SIG-M5 treated with dmso at 0.1 percent for 504 hours (cell line): ENCODE data around the gene REG3A.

Source experiments
- DNase-seq: peaks from one replicate; lab custom pipeline; 2025; ENCODE audit not compliant: unreplicated experiment; lab: John Stamatoyannopoulos, UW

The REG3A gene

GRCh38 chr2:79159653-79160052, at the start of gene REG3A:
TSS of gene REG3A (minus strand) at chr2:79159753. CDS start at chr2:79159405, 348 bp downstream.
- no peak for DNase-seq

GRCh38 chr2:79200762-79201161, 41.2 kb upstream of the REG3A start:
- DNase-seq: no peak

GRCh38 chr2:79191816-79192215, 32.3 kb upstream of the REG3A start:
- no peak for DNase-seq

GRCh38 chr2:79191081-79191480, 31.5 kb upstream of the REG3A start:
- DNase-seq: no peak

- no peak for DNase-seq
Measured at GRCh38 chr2:79189465-79189864, 29.9 kb upstream of the REG3A start.

GRCh38 chr2:79181617-79182016, 22.1 kb upstream of the REG3A start:
- DNase-seq: no peak

- no peak for DNase-seq
Measured at GRCh38 chr2:79180092-79180491, 20.5 kb upstream of the REG3A start.

GRCh38 chr2:79179036-79179435, 19.5 kb upstream of the REG3A start:
- no peak for DNase-seq

GRCh38 chr2:79178076-79178674, 18.6 kb upstream of the REG3A start:
- DNase-seq: no peak

- no peak for DNase-seq
Measured at GRCh38 chr2:79171348-79171958, 11.9 kb upstream of the REG3A start.

GRCh38 chr2:79162801-79163200, 3.2 kb upstream of the REG3A start:
- DNase-seq: no peak

- DNase-seq: no peak
Measured at GRCh38 chr2:79162132-79162531, 2.6 kb upstream of the REG3A start.

- no peak for DNase-seq
Measured at GRCh38 chr2:79159030-79159429, 523 bp downstream of the REG3A start.

GRCh38 chr2:79155826-79156476, 3.6 kb downstream of the REG3A start:
- DNase-seq: no peak

GRCh38 chr2:79139423-79139822, 20.1 kb downstream of the REG3A start:
- DNase-seq: no peak

- no peak for DNase-seq
Measured at GRCh38 chr2:79138385-79138784, 21.2 kb downstream of the REG3A start.

GRCh38 chr2:79131687-79132086, 27.9 kb downstream of the REG3A start:
- DNase-seq: no peak

GRCh38 chr2:79129804-79130203, 29.7 kb downstream of the REG3A start:
- DNase-seq: no peak

GRCh38 chr2:79129260-79129659, 30.3 kb downstream of the REG3A start:
- DNase-seq: no peak

GRCh38 chr2:79128406-79128805, 31.1 kb downstream of the REG3A start:
- no peak for DNase-seq

- DNase-seq: no peak
Measured at GRCh38 chr2:79125721-79125985, 33.9 kb downstream of the REG3A start.

- DNase-seq: no peak
Measured at GRCh38 chr2:79124907-79125720, 34.4 kb downstream of the REG3A start.
